ENCODE results near the gene MAPT. TPM values are rescaled to one million over a fixed set of nuclear protein-coding genes. Genes with fewer than 3 reads are reported as not detected.

MAPT gene
- total and polyA plus RNA-seq, 2 experiments from 2014 or later, result 0.37 to 0.71 TPM

- H3K36me3 ChIP-seq (replicated peaks; ENCODE audit: insufficient read depth, low read depth), result no peaks in the 10 kb centered on the region
- 96% methylated on average over 24 of the region's 24 CpGs for WGBS (ENCODE audit: low lambda C conversion rate, missing lambda C conversion rate)
- no peak overlapping the region for H3K27ac ChIP-seq
- no peaks in the 10 kb centered on the region for H3K9me3 ChIP-seq (ENCODE audit: low read depth)
- no peak overlapping the region for H3K4me3 ChIP-seq
- TF ChIP-seq CTCF (IDR thresholded peaks at IDR 0.05; ENCODE audit: poor library complexity) (no peak), EZH2 (IDR thresholded peaks at IDR 0.05; ENCODE audit: borderline replicate concordance) (no peak), EZH2phosphoT487 (IDR thresholded peaks at IDR 0.05; ENCODE audit: low read depth, severe bottlenecking, unreplicated experiment) (no peak)
- no peaks in the 10 kb centered on the region for H3K27me3 ChIP-seq
- no peaks in the 10 kb centered on the region for H3K9me2 ChIP-seq (replicated peaks; ENCODE audit: insufficient read depth)
- no peaks in the 10 kb centered on the region for H3K79me2 ChIP-seq
- H3K4me2 ChIP-seq, result no peak overlapping the region
- H4K20me1 ChIP-seq (ENCODE audit: insufficient read depth, poor library complexity, severe bottlenecking), result peaks cover 6% of the 10 kb centered on the region
- no peak overlapping the region for H2AFZ ChIP-seq
- no peaks in the 10 kb centered on the region for H3K4me1 ChIP-seq (ENCODE audit: insufficient read depth)
- DNase-seq (ENCODE audit: low spot score), result no peak
Measured at GRCh38 chr17:46023783-46024388, 129.5 kb downstream of the MAPT start.

- no peak for DNase-seq (ENCODE audit: low spot score)
- no peaks in the 10 kb centered on the region for H3K9me3 ChIP-seq (ENCODE audit: low read depth)
- no peak overlapping the region for H3K27ac ChIP-seq
- no peaks in the 10 kb centered on the region for H3K9me2 ChIP-seq (replicated peaks; ENCODE audit: insufficient read depth)
- no peaks in the 10 kb centered on the region for H3K36me3 ChIP-seq (replicated peaks; ENCODE audit: insufficient read depth, low read depth)
- TF ChIP-seq EZH2 (IDR thresholded peaks at IDR 0.05; ENCODE audit: borderline replicate concordance) (no peak), CTCF (IDR thresholded peaks at IDR 0.05; ENCODE audit: poor library complexity) (no peak), EZH2phosphoT487 (IDR thresholded peaks at IDR 0.05; ENCODE audit: low read depth, severe bottlenecking, unreplicated experiment) (no peak)
- H3K4me1 ChIP-seq (ENCODE audit: insufficient read depth), result no peaks in the 10 kb centered on the region
- no peaks in the 10 kb centered on the region for H3K27me3 ChIP-seq
- peaks cover 6% of the 10 kb centered on the region for H4K20me1 ChIP-seq (ENCODE audit: insufficient read depth, poor library complexity, severe bottlenecking)
- H3K79me2 ChIP-seq, result no peaks in the 10 kb centered on the region
- 93% methylated on average over 9 of the region's 14 CpGs for WGBS (ENCODE audit: low lambda C conversion rate, missing lambda C conversion rate)
- H3K4me2 ChIP-seq, result no peak overlapping the region
- H2AFZ ChIP-seq, result no peak overlapping the region
- H3K4me3 ChIP-seq, result no peak overlapping the region
Measured at GRCh38 chr17:46024590-46024989, 130.2 kb downstream of the MAPT start.

GRCh38 chr17:46025060-46025459, 130.7 kb downstream of the MAPT start:
- no peaks in the 10 kb centered on the region for H3K27me3 ChIP-seq

More at GRCh38 chr17:46025060-46025459, 130.7 kb downstream of the MAPT start:
- no peaks in the 10 kb centered on the region for H3K79me2 ChIP-seq
- 90% methylated on average over 10 of the region's 10 CpGs for whole genome bisulfite sequencing (ENCODE audit: low lambda C conversion rate, missing lambda C conversion rate)
- H3K27ac ChIP-seq, result no peak overlapping the region
- H2AFZ ChIP-seq, result no peak overlapping the region
- H3K4me1 ChIP-seq (ENCODE audit: insufficient read depth), result no peaks in the 10 kb centered on the region
- H3K9me3 ChIP-seq (ENCODE audit: low read depth), result no peaks in the 10 kb centered on the region
- H3K4me2 ChIP-seq, result no peak overlapping the region
- peaks cover 6% of the 10 kb centered on the region for H4K20me1 ChIP-seq (ENCODE audit: insufficient read depth, poor library complexity, severe bottlenecking)
- TF ChIP-seq EZH2phosphoT487 (IDR thresholded peaks at IDR 0.05; ENCODE audit: low read depth, severe bottlenecking, unreplicated experiment), result no peak
- TF ChIP-seq EZH2 (IDR thresholded peaks at IDR 0.05; ENCODE audit: borderline replicate concordance), result no peak
- TF ChIP-seq CTCF (IDR thresholded peaks at IDR 0.05; ENCODE audit: poor library complexity), result no peak
- H3K4me3 ChIP-seq, result no peak overlapping the region
- no peaks in the 10 kb centered on the region for H3K36me3 ChIP-seq (replicated peaks; ENCODE audit: insufficient read depth, low read depth)
- DNase-seq (ENCODE audit: low spot score), result no peak
- no peaks in the 10 kb centered on the region for H3K9me2 ChIP-seq (replicated peaks; ENCODE audit: insufficient read depth)
